Fibroblast of lung (primary cell): Measurements from ENCODE around the gene SELENBP1.

Source experiments
- CTCF ChIP-seq, 2 donors: IDR thresholded peaks in 1 of 2; conservative IDR thresholded peaks in 1 of 2; 1 replicate in 1 of 2; 2 replicates in 1 of 2; pipeline ENCODE4 v1.5.1; 2011 to 2012; ENCODE audit warnings: low read length in 2 of 2, control low read depth in 1 of 2, inconsistent platforms in 1 of 2, low read depth in 1 of 2, mild to moderate bottlenecking in 1 of 2
- EZH2 ChIP-seq: IDR thresholded peaks from 2 replicates; pipeline ENCODE4 v1.5.1; 2012; ENCODE audit warnings: low read length, control low read depth, mild to moderate bottlenecking; ENCODE audit errors: missing control alignments

DNA sequence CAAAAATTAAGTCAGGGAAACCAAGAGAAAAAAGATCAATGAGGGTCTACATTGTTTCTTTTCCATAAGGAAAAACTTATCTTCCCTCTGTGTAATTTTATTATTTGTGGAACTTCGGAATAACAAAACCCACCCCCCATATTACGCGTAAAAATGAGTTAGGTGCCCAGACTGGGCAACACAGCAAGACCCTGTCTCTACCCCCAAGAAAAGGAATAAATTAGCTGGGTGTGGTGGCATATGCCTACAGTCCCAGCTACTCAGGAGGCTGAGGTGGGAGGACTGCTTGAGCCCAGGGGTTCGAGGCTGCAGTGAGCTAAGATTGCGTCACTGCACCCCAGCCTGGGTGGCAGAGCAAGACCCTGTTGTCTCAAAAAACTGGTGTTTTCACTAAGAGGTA is 47.3 kb upstream of the SELENBP1 start:
- TF ChIP-seq CTCF (conservative IDR thresholded peaks at IDR 0.05 in 1 of 2, IDR thresholded peaks at IDR 0.05 in 1 of 2; ENCODE audit: low read depth in 1 of 2, low read length in 2 of 2) (no peak), EZH2 (no peak)
